Lower leg skin (tissue), 3 donors: Measurements from ENCODE around the gene ADGRG2.

Source experiments
- CTCF ChIP-seq, 3 donors: fragments of 450-650 bp; IDR thresholded peaks; one replicate each; pipeline ENCODE4 v1.5.1; 2016; ENCODE audit warnings: antibody characterized with exemption in 3 of 3, mild to moderate bottlenecking in 3 of 3, moderate library complexity in 2 of 3
- POLR2A ChIP-seq, 2 donors: fragments of 450-650 bp; IDR thresholded peaks; one replicate each; pipeline ENCODE4 v1.6.1; 2016 to 2017; ENCODE audit warnings: antibody characterized with exemption in 2 of 2, mild to moderate bottlenecking in 1 of 2, moderate library complexity in 1 of 2

DNA sequence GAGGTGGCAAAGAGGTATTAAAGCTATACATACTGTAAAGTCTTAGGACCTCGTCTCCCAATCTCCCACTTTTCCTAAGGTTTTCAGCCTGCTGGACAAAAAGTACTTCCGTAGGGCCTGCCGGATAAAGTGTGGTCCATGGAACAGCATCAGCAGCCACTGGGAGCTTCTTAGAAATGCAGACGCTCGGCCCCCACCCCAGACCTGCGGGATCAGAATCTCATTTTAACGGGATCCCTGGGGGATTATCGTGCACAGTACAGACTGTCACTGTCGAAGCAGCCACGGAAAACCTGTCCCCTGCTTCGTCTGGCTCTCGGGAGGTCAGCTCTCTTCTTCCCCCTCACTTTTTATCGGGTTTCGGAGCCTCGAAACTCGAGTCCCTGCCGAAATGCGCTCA is 802 bp downstream of the ADGRG2 start:
- no peak for TF ChIP-seq CTCF (IDR thresholded peaks at IDR 0.05)
- TF ChIP-seq POLR2A (IDR thresholded peaks at IDR 0.05): no peak
